AG20443 (cell line): ENCODE data around the gene LSM3.

Source experiments
- DNase-seq: peaks from one replicate; pipeline ENCODE4 v3.0.0; 2012; ENCODE audit warnings: low spot score, mixed read lengths

Gene LSM3

DNA sequence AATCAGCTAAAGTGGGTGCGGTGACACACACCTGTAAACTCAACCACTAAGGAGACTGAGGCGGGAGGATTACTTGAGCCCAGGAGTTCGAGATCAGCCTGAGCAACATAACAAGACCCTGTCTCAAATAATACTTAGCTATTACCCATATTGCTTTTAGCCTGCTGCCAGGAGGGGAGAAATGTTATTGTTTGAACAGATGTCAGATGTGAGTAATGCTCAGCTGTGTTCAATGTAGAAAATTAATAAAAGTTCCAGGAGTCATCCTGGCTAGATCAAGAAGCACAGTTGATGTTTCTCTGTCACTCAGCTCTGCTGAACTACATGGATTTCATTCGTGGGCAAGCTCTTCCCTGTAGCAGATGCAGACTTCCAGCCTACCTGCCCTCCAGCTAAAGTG, 22.2 kb downstream of the LSM3 start:
- no peak for DNase-seq

DNA sequence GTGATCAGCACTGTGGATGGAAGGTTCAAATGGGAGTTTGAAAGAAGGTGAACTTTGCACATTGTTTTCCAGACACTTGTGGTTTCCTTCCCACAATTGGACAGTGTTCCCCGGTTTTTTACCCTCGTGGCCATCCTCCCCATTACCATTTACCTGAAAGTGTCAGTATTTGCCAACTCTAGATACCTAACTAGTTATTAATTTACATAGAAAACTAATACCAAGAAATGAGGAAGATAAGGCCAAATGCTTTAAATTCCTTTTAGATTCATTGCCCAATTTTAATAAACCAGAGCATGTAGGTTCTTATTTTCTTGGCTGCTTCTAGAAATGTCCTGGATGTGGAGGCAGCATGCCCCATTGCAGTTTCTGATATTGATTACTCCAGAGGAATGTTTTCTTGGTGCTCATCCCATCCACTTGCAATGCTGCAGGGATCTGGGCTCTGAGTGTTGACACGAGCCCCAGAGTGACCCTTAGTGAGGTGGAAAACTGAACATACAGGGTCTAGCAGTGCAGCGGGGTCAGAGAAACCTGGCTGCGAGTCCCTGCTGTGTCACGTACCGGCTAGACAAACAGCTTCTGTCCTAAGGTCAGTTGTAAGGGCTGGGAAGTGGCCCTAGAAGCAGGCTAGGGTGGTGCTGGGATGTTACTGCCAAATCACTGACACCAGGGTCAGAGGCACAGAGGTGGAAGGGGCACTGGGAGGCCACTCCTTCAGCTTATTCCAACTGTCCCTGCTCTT, 23.5 kb downstream of the LSM3 start:
- no peak for DNase-seq

DNA sequence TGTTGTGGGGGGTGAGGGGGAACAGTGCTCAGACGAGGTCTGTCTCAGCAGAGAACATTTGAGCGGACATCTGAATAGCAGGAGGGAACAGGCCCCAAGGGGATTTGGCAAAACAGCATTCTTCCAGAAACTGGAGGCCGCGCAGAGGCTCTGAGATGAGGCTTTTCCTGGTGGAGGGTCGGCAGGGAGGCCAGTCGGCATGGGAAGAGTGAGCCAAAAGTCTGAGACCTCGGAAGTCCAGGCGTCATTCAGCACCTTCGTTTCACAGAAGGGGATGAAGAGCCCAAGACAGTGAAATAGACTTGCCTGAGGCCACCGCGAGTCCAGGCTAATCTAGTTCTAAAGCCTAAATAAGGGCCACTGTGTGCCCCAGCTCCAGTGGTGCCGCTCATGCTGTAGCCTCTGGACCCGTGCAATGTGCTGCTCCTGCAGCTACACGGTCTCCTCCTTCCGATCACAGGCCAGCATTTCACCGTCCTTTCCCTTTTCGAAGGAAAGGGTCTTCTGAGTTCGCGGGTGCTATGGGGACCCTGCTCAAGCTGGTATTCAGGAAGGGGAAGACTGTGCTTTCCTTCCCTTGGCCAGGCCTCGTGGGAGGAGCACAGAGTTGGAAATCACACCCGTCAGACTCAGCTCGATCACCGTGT, 24.4 kb downstream of the LSM3 start:
- no peak for DNase-seq

DNA sequence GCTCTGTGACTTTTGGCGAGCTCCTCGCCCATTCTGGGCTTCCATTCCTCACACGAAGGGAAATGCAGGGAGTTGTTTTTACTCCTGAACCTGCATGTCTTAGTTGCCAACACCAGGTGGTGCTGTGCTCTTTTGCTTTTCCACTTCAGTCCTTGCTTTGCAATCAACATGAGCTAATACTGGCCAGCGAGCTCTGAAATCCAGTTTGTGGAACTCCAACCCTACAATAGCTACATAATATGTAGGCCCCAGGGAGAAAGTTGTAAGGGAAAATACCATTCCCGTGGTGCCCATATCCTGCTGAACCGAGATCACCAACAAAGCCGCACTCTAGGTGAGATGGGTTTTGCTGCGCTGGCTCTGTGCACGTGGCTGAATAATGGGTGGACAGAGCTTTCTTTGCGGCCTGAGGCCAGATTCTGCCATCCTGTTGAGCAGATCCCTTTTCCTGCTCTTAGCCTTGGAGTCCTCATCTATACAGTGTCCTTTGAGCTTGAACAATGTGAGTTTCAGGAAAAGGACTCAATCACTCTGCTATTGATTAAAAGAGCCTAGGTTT, 25.0 kb downstream of the LSM3 start:
- DNase-seq, result peak; percentile 86

DNA sequence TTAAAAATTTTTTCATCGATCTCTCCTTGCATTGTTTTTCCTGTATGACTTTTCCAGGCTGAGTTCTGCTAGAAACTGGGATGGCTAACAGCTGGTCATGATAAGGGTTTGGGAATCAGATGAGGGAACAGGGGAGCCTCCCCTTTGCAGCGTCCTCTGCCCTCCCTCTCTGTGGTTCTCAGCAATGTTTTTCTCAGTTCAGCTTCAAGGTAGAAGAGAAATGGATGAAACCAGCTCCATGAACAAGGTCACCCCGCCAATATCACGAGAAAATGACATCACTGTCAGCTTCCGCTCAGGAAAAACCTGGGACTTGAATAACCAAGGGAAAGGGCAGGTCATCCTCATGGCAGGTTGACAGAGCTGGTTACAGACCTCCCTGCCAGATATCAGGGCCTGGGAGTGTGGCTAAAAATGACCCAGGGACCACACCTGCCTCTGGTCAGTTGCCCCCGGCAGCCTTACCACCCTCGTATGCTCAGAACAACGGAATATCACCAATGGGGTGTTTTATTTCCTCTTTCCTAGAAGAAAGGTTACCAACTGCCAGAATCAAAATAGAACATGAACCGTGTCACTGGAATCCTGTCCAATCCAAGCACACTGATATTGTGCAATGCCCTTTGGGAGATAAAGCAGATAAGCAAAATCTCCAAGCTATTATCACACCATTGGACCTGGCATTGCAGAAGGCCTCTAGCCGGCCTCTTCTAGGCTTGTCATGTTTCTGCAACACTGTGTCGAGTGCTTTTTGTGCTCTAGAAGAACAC, 26.1 kb downstream of the LSM3 start:
- DNase-seq, result no peak

DNA sequence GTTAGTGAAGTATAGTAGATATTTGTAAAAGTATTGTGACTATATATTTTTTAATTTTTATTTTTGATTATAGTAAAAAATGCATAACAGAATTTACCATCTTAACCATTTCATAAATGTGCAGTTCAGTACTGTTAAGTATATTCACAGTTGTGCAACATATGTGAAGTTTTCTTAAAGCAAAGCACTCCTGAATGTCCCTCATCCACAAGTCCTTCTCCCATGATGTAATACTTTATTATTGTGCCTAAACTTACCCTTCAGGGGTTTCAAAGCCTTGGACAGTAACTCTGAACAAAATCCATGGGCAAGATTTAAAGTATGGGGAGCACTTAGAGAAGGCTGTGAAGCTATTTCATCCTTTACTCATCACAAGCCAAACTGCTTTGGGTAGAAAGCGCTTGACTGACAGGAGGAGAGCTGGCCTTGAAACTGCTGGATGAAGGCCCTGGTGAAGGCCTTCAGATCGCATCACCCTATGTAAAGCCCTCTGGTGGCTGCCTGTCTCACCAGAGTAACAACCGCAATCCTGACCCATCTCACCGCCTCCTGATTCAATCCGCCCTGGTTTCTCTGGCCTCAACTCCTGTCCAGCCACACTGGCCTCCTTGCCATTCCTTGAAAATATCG, 28.0 kb downstream of the LSM3 start:
- DNase-seq, result no peak

- no peak for DNase-seq
Measured at GRCh38 chr3:14208168-14208567, 29.6 kb downstream of the LSM3 start.

DNA sequence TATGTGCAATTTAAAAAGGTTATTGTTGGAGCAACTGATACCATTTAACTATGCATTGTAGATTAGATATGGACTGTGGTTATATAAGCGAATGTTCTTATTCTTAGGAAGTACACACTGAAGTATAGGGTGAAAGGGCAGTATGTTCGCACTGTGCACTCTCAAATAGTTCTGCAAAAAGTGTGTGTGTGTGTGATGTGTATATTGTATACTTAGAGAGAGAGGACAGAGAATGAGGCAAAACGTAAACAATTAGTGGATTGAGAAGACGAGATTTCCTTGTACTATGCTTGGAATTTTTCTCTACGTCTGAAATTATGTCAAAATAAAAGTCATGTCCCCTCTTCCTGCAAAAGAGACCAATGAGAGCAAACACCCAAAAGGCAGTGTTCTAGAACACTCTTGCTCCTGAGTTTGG, 30.4 kb downstream of the LSM3 start:
- DNase-seq, result no peak

DNA sequence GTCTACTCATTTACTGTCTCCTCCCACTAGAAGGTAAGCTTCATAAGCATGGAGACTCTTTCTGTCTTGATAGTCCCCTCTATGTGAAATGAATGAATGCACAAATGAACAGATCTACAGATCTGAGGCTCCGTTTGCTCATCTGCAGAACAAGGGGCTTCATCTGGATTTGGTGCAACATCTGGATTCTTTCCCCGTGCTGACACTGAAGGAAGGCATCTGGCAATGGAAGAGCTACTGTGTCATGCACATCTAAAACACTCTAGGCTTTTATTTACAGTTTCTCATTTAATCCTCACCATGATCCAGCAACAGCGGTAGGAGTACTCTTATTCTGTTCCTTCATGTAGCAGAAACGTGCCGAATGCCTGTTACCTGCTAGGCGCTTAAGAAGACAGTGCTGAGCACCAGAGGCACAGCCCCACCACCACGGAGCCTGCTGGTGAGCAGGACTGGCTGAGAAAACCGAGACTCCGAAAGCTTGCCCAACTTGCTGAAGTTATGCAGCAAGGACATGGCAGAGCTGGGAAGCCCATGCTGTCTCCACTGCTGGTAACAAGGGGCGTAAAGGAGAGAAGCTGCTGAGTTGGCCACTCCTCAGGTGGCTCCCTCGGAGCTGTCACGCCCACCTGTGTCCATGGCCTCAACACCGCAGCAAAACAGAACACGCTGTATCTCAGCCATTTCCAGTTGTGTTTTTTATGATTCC, 31.1 kb downstream of the LSM3 start:
- DNase-seq, result no peak

DNA sequence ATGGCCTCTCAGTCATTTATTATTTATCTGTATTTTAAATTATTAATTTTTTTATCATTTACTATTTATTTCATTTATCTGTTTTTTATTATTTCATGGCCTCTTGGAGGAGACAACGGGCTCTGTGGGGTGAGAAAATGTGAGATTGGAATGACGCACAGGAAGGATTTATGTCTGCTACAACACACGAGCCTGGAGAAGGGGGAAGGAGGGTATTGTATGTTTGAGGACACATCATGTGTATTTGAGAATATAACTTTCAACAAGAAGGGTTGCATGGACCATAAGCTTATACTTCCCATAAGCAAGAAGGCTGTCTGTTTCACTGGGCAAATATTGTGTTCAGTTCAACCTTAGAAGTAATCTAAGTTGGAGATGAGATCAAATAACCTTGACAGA, 31.7 kb downstream of the LSM3 start:
- no peak for DNase-seq

DNA sequence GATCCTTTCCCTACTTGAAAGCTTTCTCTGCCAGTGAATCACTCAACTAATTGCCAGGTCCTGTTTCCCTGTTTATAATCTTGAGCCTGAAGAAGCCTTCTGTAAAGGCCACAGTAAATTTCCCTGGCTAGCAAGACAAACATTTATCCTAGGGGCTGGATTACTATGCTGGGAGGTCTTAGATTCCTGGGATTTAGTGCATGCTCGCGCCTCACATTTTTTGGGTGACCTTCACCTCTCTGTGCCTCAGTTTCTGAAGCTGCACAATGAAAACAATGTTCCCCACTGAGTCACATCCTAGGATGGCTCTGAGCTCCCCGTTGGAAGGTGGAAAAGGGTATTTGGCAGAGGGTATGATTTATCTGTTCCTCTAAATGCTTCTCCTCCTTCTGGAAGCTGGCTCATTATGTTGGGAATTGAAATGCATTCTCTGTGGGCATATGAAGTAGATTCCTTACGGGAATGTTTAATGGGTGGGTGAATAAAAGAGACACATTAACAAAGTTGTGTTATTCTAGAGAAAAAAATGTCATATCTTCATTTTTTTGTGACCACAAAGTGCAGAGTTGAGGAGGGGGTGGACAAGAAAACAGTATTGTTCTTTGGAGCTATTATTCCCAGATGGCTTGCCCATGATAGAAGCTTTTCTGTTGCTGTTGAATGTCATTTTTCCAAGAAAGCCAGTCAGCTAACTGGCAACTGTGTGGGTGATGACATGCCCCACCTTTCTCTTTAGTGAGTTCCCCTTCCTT, 32.4 kb downstream of the LSM3 start:
- peak; percentile 74 for DNase-seq

- DNase-seq, result no peak
Measured at GRCh38 chr3:14211621-14212020, 33.0 kb downstream of the LSM3 start.

- DNase-seq, result no peak
Measured at GRCh38 chr3:14212032-14212431, 33.4 kb downstream of the LSM3 start.

DNA sequence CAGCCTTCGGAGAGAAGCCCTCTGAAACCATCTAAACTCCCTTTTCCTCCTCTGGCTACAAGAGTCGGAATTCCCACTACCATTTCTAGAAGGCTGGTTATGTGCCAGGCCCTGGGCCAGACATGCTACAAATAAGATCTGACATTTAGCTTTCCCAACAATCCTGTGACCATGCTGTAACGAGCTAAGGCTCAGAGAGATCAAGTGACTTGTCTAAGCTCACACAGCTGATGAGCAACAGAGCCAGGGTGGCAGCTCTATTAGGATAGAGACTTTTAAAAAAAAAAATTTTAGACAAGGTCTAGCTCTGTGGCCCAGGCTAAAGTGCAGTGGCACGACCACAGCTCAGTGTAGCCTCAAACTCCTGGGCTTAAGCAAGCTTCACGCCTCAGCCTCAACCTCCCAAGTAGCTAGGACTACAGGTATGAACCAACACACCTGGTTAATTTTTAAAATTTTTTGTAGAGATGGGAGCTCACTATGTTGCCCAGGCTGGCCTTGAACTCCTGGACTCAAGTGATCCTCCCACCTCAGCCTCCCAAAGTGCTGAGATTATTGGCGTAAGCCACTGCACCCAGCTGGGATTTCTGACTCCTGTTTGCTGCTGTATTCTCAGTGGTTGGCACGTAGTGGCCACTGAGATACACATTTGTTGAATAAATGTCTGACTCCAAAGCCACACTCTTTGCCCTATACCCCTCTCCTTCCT, 34.6 kb downstream of the LSM3 start:
- DNase-seq, result no peak

- DNase-seq, result no peak
Measured at GRCh38 chr3:14214764-14215163, 36.1 kb downstream of the LSM3 start.

- DNase-seq, result no peak
Measured at GRCh38 chr3:14216257-14217048, 37.8 kb downstream of the LSM3 start.

GRCh38 chr3:14218355-14218754, 39.7 kb downstream of the LSM3 start:
- no peak for DNase-seq

GRCh38 chr3:14220933-14221332, 42.3 kb downstream of the LSM3 start:
- no peak for DNase-seq

GRCh38 chr3:14221902-14222301, 43.3 kb downstream of the LSM3 start:
- DNase-seq, result no peak
